Inferior parietal cortex (tissue), 1 donor: Measurements from ENCODE around the gene BTBD3.
A peak's percentile ranks its signal among the peaks of the same experiment; 100 is the strongest.

Source experiments
- DNase-seq: peaks from one replicate; pipeline ENCODE4 v3.0.0-alpha.2; 2016; ENCODE audit errors: extremely low spot score

Gene BTBD3

GRCh38 chr20:11917663-11918062 lies at the start of gene BTBD3:
TSS of gene BTBD3 (plus strand) at chr20:11917893. CDS start at chr20:11918276, 383 bp downstream.
- DNase-seq, result peak; percentile 72

- DNase-seq, result no peak
Observed at GRCh38 chr20:11869641-11870040, 48.1 kb upstream of the BTBD3 start.

GRCh38 chr20:11870411-11870810 lies 47.3 kb upstream of the BTBD3 start:
- DNase-seq, result no peak

GRCh38 chr20:11876555-11876954 lies 41.1 kb upstream of the BTBD3 start:
- no peak for DNase-seq

- DNase-seq, result no peak
Observed at GRCh38 chr20:11880680-11881079, 37.0 kb upstream of the BTBD3 start.

GRCh38 chr20:11881449-11881848 lies 36.2 kb upstream of the BTBD3 start:
- DNase-seq, result no peak

DNA sequence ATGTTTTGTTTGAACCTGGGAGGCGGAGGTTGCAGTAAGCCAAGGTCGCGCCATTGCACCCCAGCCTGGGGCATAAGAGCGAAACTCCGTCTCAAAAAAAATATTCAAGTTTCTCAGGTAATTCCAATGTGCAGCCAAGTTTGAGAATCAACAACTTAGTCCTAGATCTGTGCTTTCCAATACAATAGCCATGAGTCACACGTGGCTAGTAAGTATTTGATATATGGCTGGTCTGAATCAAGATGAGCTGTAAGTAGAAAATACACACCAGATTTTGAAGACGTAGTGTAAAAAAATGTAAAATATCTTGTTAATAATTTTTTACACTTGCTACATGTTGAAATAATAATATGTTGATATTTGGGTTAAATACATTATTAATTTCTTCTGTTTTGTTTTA lies 35.0 kb upstream of the BTBD3 start:
- DNase-seq, result no peak

DNA sequence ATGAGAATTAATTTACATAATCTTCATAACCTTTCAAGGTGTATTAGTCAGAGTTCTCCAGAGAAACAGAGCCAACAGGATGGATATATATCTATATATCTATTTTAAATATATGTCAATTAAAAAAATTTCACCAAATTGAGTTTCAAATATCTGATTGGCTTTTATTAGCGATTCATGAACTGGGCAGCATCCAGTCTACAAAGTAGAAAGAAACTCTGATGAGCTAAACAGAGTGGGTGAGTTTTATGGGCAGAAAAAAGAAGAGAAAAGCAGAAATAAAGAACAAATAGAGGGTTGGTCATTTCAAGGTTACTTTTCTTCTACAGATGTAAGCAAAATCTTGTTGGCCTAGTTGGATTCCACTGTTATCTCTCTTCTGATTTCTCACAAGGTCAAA lies 29.0 kb upstream of the BTBD3 start:
- no peak for DNase-seq

GRCh38 chr20:11890331-11891076 lies 27.2 kb upstream of the BTBD3 start:
- DNase-seq, result peak; percentile 90

GRCh38 chr20:11891077-11891775 lies 26.5 kb upstream of the BTBD3 start:
- peak; percentile 69 for DNase-seq

DNA sequence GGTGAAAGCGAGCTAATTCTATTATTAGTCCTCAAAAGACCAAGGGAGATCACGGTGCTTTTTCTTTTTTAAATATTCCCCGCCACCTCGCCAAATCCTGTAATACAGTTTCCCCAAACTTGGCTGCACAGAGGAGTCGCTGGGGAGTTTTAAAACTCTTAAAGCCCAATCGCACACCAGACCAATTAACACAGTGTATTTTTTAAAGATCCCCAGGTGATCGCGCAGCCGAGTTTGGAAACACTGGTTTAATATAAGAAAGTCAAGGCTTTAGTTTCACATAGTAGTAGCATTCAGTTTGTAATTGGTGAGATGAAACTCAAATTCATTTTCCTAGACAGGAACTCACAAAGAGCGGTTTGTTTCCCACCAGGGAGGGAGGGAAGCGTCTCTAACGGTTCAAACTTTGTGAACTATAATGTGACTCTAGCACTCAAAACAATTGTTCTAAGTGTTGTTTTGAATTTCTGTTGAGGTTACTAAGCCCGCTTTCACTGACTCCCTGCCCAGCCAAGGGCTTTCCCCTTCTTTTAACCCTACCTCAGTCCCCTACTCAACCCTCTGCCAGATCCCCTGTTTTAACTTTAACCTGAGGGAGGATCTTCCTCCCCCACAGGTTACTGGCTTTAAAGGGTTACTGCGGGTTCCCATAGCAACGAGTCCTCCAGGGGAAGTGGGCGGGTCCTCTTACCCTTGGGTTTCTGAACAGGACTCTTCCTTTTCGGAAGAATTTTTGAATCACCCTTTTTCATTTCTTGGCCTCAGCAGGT lies 25.7 kb upstream of the BTBD3 start:
- DNase-seq, result peak; percentile 63

GRCh38 chr20:11894062-11894461 lies 23.6 kb upstream of the BTBD3 start:
- no peak for DNase-seq

DNA sequence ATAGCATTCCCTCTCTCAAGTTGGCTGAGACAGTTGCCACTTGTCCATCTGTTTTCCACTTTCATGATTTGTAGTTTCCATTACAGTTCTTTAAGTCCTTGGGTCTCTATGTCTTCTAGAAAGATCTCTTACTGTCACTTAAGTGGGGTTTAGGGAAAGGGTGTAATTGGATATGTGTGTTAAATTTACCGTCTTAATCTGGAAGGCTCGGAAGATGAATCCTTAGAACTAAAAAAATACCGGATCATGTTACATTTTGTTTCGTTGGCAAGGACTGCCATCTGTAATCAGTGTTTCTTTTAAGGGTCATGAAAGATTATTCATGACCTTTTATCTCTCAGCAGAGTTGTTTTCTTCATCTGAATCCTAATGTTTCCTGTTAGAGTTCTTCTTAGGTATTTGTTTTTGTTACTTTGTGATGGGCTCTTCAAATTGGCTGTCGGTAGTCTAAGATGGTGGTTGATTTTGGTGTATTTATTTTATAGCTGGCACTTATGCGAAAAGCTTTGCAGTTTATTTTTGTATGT lies 21.8 kb upstream of the BTBD3 start:
- DNase-seq, result no peak

DNA sequence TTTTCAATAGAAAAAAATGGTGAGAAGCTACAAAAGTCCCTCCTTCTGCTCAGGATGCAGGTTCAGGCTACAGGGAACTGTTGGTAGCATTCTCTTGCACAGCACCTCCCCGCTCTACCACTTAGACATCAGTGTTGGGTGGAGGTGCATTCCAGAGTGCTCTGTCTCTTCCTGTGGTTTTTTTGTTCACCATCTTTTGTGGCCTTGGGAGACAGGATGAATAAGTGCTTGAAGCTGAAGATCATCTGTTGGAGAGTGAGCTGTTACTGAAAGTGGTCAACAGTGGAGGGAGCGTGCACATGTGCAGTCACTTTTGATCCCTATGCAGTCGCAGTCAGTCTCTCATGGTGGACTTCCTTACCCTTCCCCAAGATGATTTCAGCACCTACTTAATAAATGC lies 16.6 kb upstream of the BTBD3 start:
- DNase-seq, result no peak

DNA sequence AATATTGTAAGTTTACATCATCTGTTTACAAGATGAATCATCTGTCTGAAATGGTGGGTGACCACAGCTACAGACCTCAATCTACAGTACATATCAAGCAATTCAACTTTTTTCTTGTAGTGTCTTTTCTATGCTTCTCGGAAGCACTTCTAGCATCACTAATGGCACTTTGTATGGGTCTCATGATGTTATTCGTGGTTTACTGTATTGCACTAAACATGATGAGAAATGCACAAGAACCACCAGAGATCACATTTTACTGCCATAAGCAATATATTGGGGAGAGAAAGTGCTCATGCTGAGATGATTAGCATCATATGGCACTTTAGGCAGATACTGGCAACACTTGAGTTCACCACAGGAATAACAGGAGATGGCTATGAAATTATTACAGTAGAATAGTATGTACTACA lies 15.4 kb upstream of the BTBD3 start:
- no peak for DNase-seq

- DNase-seq, result no peak
Observed at GRCh38 chr20:11905460-11906179, 12.1 kb upstream of the BTBD3 start.

GRCh38 chr20:11906626-11907480 lies 10.8 kb upstream of the BTBD3 start:
- DNase-seq, result no peak

DNA sequence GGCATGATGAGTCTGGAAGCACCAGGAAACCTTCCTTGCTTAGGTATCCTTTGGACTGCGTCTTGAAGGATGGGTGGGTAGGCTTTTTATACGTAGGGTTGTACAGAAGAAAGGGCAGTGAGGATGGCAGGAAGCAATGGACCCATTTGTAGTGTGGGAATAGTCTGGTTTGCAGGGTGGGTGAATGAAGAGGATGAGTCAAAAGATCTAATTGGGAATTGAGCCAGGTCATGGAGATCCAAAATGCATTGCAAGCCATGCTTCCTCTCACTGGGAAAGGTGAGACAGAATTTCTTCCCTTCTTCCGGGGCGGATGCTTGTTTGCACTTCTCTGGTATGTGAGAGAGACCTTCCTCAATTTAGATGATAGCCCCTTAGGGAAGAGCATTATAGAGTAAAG lies 10.1 kb upstream of the BTBD3 start:
- no peak for DNase-seq

- DNase-seq, result no peak
Observed at GRCh38 chr20:11912013-11912658, 5.6 kb upstream of the BTBD3 start.
